AG09309 (cell line): Measurements from ENCODE around the gene PTPN1.

Experiments used
- DNase-seq: peaks from one replicate; pipeline ENCODE4 v3.0.0-alpha.2; 2010; ENCODE audit warnings: low read depth
- H3K4me3 ChIP-seq: 2 replicates; pipeline ENCODE4 v1.5.1; 2011; ENCODE audit warnings: mild to moderate bottlenecking, low read depth, low read length, moderate library complexity; ENCODE audit not compliant: control insufficient read depth
- CTCF ChIP-seq: IDR thresholded peaks from 2 replicates; pipeline ENCODE4 v1.5.1; 2011; ENCODE audit warnings: mild to moderate bottlenecking, low read depth, low read length, inconsistent platforms; ENCODE audit not compliant: insufficient read depth, control insufficient read depth; ENCODE audit errors: missing control alignments

Gene PTPN1

GRCh38 chr20:50509923-50510705, at the start of gene PTPN1:
Gene PTPN1 (plus strand): TSS chr20:50510383. CDS start chr20:50510528, 145 bp downstream.
- peak; percentile 95 for DNase-seq
- H3K4me3 ChIP-seq: peak within 1 kb of the TSS; percentile 92
- TF ChIP-seq CTCF: no peak

GRCh38 chr20:50460608-50461267, 49.4 kb upstream of the PTPN1 start:
- peak; percentile 94 for TF ChIP-seq CTCF
- no peak overlapping the region for H3K4me3 ChIP-seq
- no peak for DNase-seq

GRCh38 chr20:50462093-50462690, 48.0 kb upstream of the PTPN1 start:
- no peak overlapping the region for H3K4me3 ChIP-seq
- no peak for TF ChIP-seq CTCF
- no peak for DNase-seq

GRCh38 chr20:50464026-50464724, 46.0 kb upstream of the PTPN1 start:
- TF ChIP-seq CTCF: peak; percentile 71
- DNase-seq: no peak
- H3K4me3 ChIP-seq: no peak overlapping the region

- TF ChIP-seq CTCF: no peak
- no peak overlapping the region for H3K4me3 ChIP-seq
- DNase-seq: no peak
Observed at GRCh38 chr20:50464725-50465650, 45.2 kb upstream of the PTPN1 start.

GRCh38 chr20:50467174-50467573, 43.0 kb upstream of the PTPN1 start:
- DNase-seq: no peak
- TF ChIP-seq CTCF: no peak
- H3K4me3 ChIP-seq: no peak overlapping the region
